Kidney (tissue), 14 donors: ENCODE results near the gene CDC6. TPM values are rescaled to one million over a fixed set of nuclear protein-coding genes. Genes with fewer than 3 reads are reported as not detected.
A peak's percentile ranks its signal among the peaks of the same experiment; 100 is the strongest.

Experiments used
- DNase-seq, 5 donors: peaks; one replicate each; pipeline ENCODE4 v3.0.0-alpha.2; 2013 to 2020
- FAIRE-seq: peaks from 2 replicates; lab custom pipeline; 2012; peaks lifted over from hg19 to GRCh38; lab: Jason Lieb, UNC
- H3K27ac ChIP-seq, 2 donors: one replicate each; pipeline ENCODE4 v1.7.0; 2013; ENCODE audit warnings: low read depth in 2 of 2, low read length in 2 of 2, inconsistent platforms in 1 of 2
- H3K27me3 ChIP-seq: one replicate; pipeline ENCODE4 v1.7.1; 2013; ENCODE audit warnings: low read length, inconsistent platforms; ENCODE audit not compliant: control insufficient read depth, insufficient read depth
- H3K36me3 ChIP-seq, 3 donors: one replicate each; pipeline versions ENCODE4 v1.7.0 to v1.7.1; 2013; ENCODE audit warnings: low read length in 3 of 3, control low read depth in 1 of 3, inconsistent platforms in 1 of 3; ENCODE audit not compliant: insufficient read depth in 3 of 3, control insufficient read depth in 2 of 3
- H3K4me1 ChIP-seq, 3 donors: one replicate each; pipeline versions ENCODE4 v1.7.0 to v1.7.1; 2013; ENCODE audit warnings: low read length in 3 of 3, inconsistent platforms in 1 of 3, low read depth in 1 of 3; ENCODE audit not compliant: control insufficient read depth in 2 of 3, insufficient read depth in 2 of 3
- H3K4me3 ChIP-seq, 3 donors: one replicate each; pipeline versions ENCODE4 v1.7.0 to v1.8.1; 2013; ENCODE audit warnings: low read length in 3 of 3, control low read depth in 1 of 3, inconsistent platforms in 1 of 3
- H3K9ac ChIP-seq, 3 donors: one replicate each; pipeline versions ENCODE4 v1.7.0 to v1.7.1; 2013; ENCODE audit warnings: low read length in 3 of 3, control low read depth in 1 of 3, inconsistent platforms in 1 of 3
- H3K9me3 ChIP-seq, 3 donors: one replicate each; pipeline versions ENCODE4 v1.7.0 to v1.7.1; 2013; ENCODE audit warnings: low read length in 3 of 3, control low read depth in 1 of 3, inconsistent platforms in 1 of 3; ENCODE audit not compliant: control insufficient read depth in 2 of 3, insufficient read depth in 1 of 3
- intact Hi-C: fragments of 100-400 bp; cut with DNase I; formaldehyde crosslinking; loops from one replicate; pipeline ENCODE4 v1.11.1; 2022
- polyA plus RNA-seq: library from polyadenylated mRNA; stranded (reverse); fragments of 350-450 nt; fragmentation: Illumina TruSeq; extraction: RNeasy Lipid Tissue Mini Kit (QIAGEN cat#74804); gene quantifications from one replicate; pipeline ENCODE4 v1.2.3, GENCODE V29; 2014; ENCODE audit warnings: low read depth, low replicate concordance; ENCODE audit not compliant: insufficient read depth
- total RNA-seq: library from RNA; stranded (reverse); fragmentation: NEBNext Ultra II Directional; extraction: Animal tissue kit (Norgen Biotek cat#: 25700); gene quantifications from one replicate; pipeline ENCODE4 v1.2.1, GENCODE V29; 2021
- TF ChIP-seq, protein P1 (sequence below): IDR thresholded peaks from 3 replicates; pipeline ENCODE4 v1.5.1; 2012; ENCODE audit warnings: mild to moderate bottlenecking, moderate library complexity, borderline replicate concordance; ENCODE audit not compliant: insufficient read depth; ENCODE audit errors: extremely low read depth
- donor health status: control.
- donor health status: control.
- donor health status: control.
- donor health status: control.
- donor health status: control.
- donor health status: DM: yes; HTN: yes; CAD: no.
- donor health status: Normal renal cell carcinoma (clear cell type).

CDC6 gene
- total and polyA plus RNA-seq, 2 donors from 2014 or later, result 0.49 to 1.7 TPM

- TF ChIP-seq, protein P1, sequence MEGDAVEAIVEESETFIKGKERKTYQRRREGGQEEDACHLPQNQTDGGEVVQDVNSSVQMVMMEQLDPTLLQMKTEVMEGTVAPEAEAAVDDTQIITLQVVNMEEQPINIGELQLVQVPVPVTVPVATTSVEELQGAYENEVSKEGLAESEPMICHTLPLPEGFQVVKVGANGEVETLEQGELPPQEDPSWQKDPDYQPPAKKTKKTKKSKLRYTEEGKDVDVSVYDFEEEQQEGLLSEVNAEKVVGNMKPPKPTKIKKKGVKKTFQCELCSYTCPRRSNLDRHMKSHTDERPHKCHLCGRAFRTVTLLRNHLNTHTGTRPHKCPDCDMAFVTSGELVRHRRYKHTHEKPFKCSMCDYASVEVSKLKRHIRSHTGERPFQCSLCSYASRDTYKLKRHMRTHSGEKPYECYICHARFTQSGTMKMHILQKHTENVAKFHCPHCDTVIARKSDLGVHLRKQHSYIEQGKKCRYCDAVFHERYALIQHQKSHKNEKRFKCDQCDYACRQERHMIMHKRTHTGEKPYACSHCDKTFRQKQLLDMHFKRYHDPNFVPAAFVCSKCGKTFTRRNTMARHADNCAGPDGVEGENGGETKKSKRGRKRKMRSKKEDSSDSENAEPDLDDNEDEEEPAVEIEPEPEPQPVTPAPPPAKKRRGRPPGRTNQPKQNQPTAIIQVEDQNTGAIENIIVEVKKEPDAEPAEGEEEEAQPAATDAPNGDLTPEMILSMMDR, result no peak
- Histone ChIP-seq H3K27ac (peak overlapping the region in 1 of 2 donors; percentile 45), H3K9me3 (no peaks in the 10 kb centered on the region), H3K27me3 (no peaks in the 10 kb centered on the region), H3K4me1 (peaks cover 8 to 24% (median 17%) of the 10 kb centered on the region in 3 donors), H3K9ac (no peak overlapping the region), H3K4me3 (no peak overlapping the region), H3K36me3 (no peaks in the 10 kb centered on the region)
- intact Hi-C loops, result no loop called here
- FAIRE-seq, result no peak
- no peak for DNase-seq
These were observed 51.4 kb downstream of the CDC6 start for GRCh38 chr17:40338941-40339649.

DNA sequence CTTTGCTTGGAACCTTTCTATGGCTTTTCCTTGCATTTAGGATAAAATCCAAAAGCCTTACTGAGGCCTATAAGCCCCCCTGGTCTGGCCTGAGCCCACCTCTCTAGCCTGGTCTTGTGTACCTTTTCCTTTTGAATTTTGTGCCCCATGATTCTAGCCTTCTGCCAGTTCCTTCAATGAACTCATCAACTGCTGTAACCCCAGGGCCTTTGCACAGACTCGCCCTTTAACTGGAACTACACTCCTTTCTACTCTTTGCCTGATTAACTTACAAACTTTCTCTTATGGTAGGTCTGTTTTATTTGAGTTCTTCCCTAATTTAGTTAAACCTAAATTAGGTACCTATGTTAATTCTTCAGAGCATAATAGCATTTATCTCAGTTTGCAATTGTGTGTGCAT lies 52.6 kb downstream of the CDC6 start:
- Histone ChIP-seq H3K27me3 (no peaks in the 10 kb centered on the region), H3K9ac (peak overlapping the region in 2 of 3 donors; percentile 32 to 98), H3K9me3 (no peaks in the 10 kb centered on the region), H3K36me3 (no peaks in the 10 kb centered on the region), H3K4me3 (peak overlapping the region in 1 of 3 donors; percentile 91), H3K27ac (peak overlapping the region; percentile 93 to 95), H3K4me1 (peaks cover 5 to 25% (median 17%) of the 10 kb centered on the region in 3 donors)
- DNase-seq, result no peak
- TF ChIP-seq, protein P1, result no peak
- intact Hi-C loops, result no loop called here
- FAIRE-seq, result no peak

GRCh38 chr17:40340880-40341807 lies 53.5 kb downstream of the CDC6 start:
- FAIRE-seq, result no peak
- H3K4me1 ChIP-seq, result peaks cover 5 to 31% (median 23%) of the 10 kb centered on the region in 3 donors
- peak overlapping the region; percentile 63 to 98 (median 72) for H3K9ac ChIP-seq

More at GRCh38 chr17:40340880-40341807, 53.5 kb downstream of the CDC6 start:
- TF ChIP-seq, protein P1, result peak; percentile 30
- peak; percentile 93 to 97 (median 93) for DNase-seq
- H3K27me3 ChIP-seq, result no peaks in the 10 kb centered on the region
- no peaks in the 10 kb centered on the region for H3K36me3 ChIP-seq
- no peaks in the 10 kb centered on the region for H3K9me3 ChIP-seq
- peak overlapping the region; percentile 86 to 91 (median 91) for H3K4me3 ChIP-seq
- intact Hi-C loops, result no loop called here
- peak overlapping the region; percentile 93 to 95 for H3K27ac ChIP-seq
